HepG2 (cell line): Measurements from ENCODE around the gene IGF1. TPM values are rescaled to one million over a fixed set of nuclear protein-coding genes. Genes with fewer than 3 reads are reported as not detected.

Experiments used
- ATAC-seq: fragments of 200-7000 bp; cut with Tn5 transposase; 3 replicates; pipeline ENCODE4 v1.9.1; 2020; ENCODE audit warnings: mild to moderate bottlenecking, moderate library complexity
- BruUV-seq: library from RNA; stranded (reverse); fragments of 400-500 nt; replicated peaks from 2 replicates; lab custom pipeline; 2021; lab: Mats Ljungman, UMichigan
- CTCF ChIA-PET: fragments of 300-600 bp; formaldehyde crosslinking; extraction: SDS; loops from one replicate; lab custom pipeline; 2021; ENCODE audit warnings: low total read pairs, inconsistent platforms, low intra/inter-chr PET ratio; lab: Yijun Ruan, JAX
- POLR2A ChIA-PET: fragments of 350-600 bp; sonication (Branson Sonifier 250); formaldehyde crosslinking; loops from one replicate; lab custom pipeline; 2020; ENCODE audit warnings: antibody characterized with exemption, inconsistent platforms; lab: Yijun Ruan, JAX
- DNase-seq: peaks from one replicate; pipeline ENCODE4 v3.0.0-alpha.2; 2015; ENCODE audit warnings: low spot score
- FAIRE-seq: peaks from 3 replicates; lab custom pipeline; 2011; peaks lifted over from hg19 to GRCh38; lab: Jason Lieb, UNC
- H2AFZ ChIP-seq: one replicate; pipeline ENCODE4 v1.6.1; 2011; ENCODE audit warnings: low read length, inconsistent platforms
- H3K27ac ChIP-seq: fragments of 300-600 bp; 3 replicates; pipeline ENCODE4 v1.8.0; 2011; ENCODE audit warnings: mixed run types, mild to moderate bottlenecking, mixed read lengths, low read length, inconsistent platforms; ENCODE audit not compliant: insufficient read depth; ENCODE audit errors: extremely low read length
- H3K27me3 ChIP-seq, 2 experiments: fragments of 200-600 bp in 1 of 2; 2 replicates in 1 of 2; 3 replicates in 1 of 2; pipeline versions ENCODE4 v1.6.0 to v1.8.0; 2011; ENCODE audit warnings: low read length in 2 of 2, mild to moderate bottlenecking in 2 of 2, moderate library complexity in 2 of 2, inconsistent platforms in 1 of 2; ENCODE audit not compliant: insufficient read depth in 2 of 2, control insufficient read depth in 1 of 2
- H3K36me3 ChIP-seq, 2 experiments: fragments of 200-600 bp in 1 of 2; replicated peaks in 1 of 2; 2 replicates in 1 of 2; 3 replicates in 1 of 2; pipeline versions ENCODE4 v1.5.1 to v1.8.0; 2011; ENCODE audit warnings: low read length in 2 of 2, inconsistent platforms in 1 of 2; ENCODE audit not compliant: insufficient read depth in 2 of 2, control insufficient read depth in 1 of 2
- H3K4me1 ChIP-seq: 2 replicates; pipeline ENCODE4 v1.5.1; 2012; ENCODE audit warnings: low read length, inconsistent platforms; ENCODE audit not compliant: insufficient read depth
- H3K4me2 ChIP-seq: 2 replicates; pipeline ENCODE4 v1.6.0; 2011; ENCODE audit warnings: low read depth, low read length, inconsistent platforms
- H3K4me3 ChIP-seq, 3 experiments: fragments of 200-600 bp in 1 of 3; sonication (generic), shearing (Covaris generic) in 1 of 3; replicated peaks in 1 of 3; 2 replicates each; pipeline ENCODE4 v1.5.1; 2011 to 2016; ENCODE audit warnings: low read length in 3 of 3, inconsistent platforms in 2 of 3, low read depth in 2 of 3, mild to moderate bottlenecking in 2 of 3, control low read depth in 1 of 3, mixed read lengths in 1 of 3; ENCODE audit not compliant: insufficient read depth in 1 of 3
- H3K79me2 ChIP-seq: one replicate; pipeline ENCODE4 v1.6.1; 2011; ENCODE audit warnings: low read length, inconsistent platforms; ENCODE audit not compliant: insufficient read depth
- H3K9ac ChIP-seq: 2 replicates; pipeline ENCODE4 v1.6.0; 2011; ENCODE audit warnings: mild to moderate bottlenecking, low read depth, low read length, inconsistent platforms; ENCODE audit not compliant: insufficient read depth
- H3K9me3 ChIP-seq: 2 replicates; pipeline ENCODE4 v1.5.1; 2012; ENCODE audit warnings: mild to moderate bottlenecking, low read length
- H4K20me1 ChIP-seq: 2 replicates; pipeline ENCODE4 v1.6.0; 2011; ENCODE audit warnings: inconsistent platforms, mild to moderate bottlenecking, low read length, moderate library complexity; ENCODE audit not compliant: insufficient read depth
- BHLHE40 ChIP-seq: IDR thresholded peaks from 2 replicates; pipeline ENCODE4 v1.6.1; 2011; ENCODE audit warnings: low read length, improper control_type of control experiment
- FOXK2 ChIP-seq: fragments of 450-650 bp; IDR thresholded peaks from 2 replicates; pipeline ENCODE4 v1.6.1; 2016
- MIXL1 ChIP-seq: IDR thresholded peaks from 2 replicates; pipeline ENCODE4 v1.6.1; 2016
- MTF2 ChIP-seq: sonication (generic); formaldehyde crosslinking; IDR thresholded peaks from 2 replicates; pipeline ENCODE4 v1.5.0; 2020; ENCODE audit warnings: missing genetic modification reagents, borderline replicate concordance
- ZFP1 ChIP-seq: IDR thresholded peaks from 2 replicates; pipeline ENCODE4 v1.6.1; 2016
- WGBS: methylation state at CpG from one replicate; pipeline ENCODE4 v1.1.6; 2017; ENCODE audit warnings: low lambda C conversion rate; 5-methylcytosine and 5-hydroxymethylcytosine counted together
- in situ Hi-C: cut with HindIII; loops from 2 replicates; pipeline ENCODE4 v1.10.0; 2017; ENCODE audit warnings: low pct_unique_long_range_greater_than_20kb; ENCODE audit not compliant: extremely low pct_ligation_motif_present
- intact Hi-C: fragments of 100-400 bp; cut with micrococcal nuclease; formaldehyde crosslinking; loops from one replicate; pipeline ENCODE4 v1.10.0; 2022; ENCODE audit not compliant: unreplicated experiment
- polyA plus RNA-seq, 8 experiments: library from polyadenylated mRNA; depleted of rRNA in 3 of 8; stranded (reverse) in 7 of 8; unstranded in 1 of 8; fragments of >200 nt; fragmentation: Illumina TruSeq in 4 of 8; extraction: Trizol in 4 of 8; gene quantifications; 2 replicates each; pipeline versions ENCODE4 v1.2.1 to v1.2.3, GENCODE V29; 2011 to 2016; ENCODE audit warnings: low read depth in 4 of 8, missing spikeins in 1 of 8, mixed read lengths in 1 of 8; ENCODE audit not compliant: insufficient read depth in 1 of 8
- total RNA-seq, 5 experiments: library from RNA; depleted of rRNA; stranded (reverse); fragments of >200 nt; fragmentation: Illumina TruSeq; extraction: Trizol; gene quantifications; 2 replicates each; pipeline ENCODE4 v1.2.3, GENCODE V29; 2016; ENCODE audit warnings: low read depth in 1 of 5
- TF ChIP-seq, protein P1 (sequence below): sonication (generic); formaldehyde crosslinking; IDR thresholded peaks from 2 replicates; pipeline ENCODE4 v1.4.0; 2020; ENCODE audit warnings: missing genetic modification reagents, mild to moderate bottlenecking, borderline replicate concordance
- TF ChIP-seq, protein P2 (sequence below): sonication (generic); formaldehyde crosslinking; IDR thresholded peaks from 2 replicates; pipeline ENCODE4 v1.5.1; 2020; ENCODE audit warnings: mild to moderate bottlenecking, missing genetic modification reagents, borderline replicate concordance

Gene IGF1
- total and polyA plus RNA-seq, 2 of the 13 experiments (the other 11 are each of a cell fraction or from before 2014, with no cell fraction given), result not detected

DNA sequence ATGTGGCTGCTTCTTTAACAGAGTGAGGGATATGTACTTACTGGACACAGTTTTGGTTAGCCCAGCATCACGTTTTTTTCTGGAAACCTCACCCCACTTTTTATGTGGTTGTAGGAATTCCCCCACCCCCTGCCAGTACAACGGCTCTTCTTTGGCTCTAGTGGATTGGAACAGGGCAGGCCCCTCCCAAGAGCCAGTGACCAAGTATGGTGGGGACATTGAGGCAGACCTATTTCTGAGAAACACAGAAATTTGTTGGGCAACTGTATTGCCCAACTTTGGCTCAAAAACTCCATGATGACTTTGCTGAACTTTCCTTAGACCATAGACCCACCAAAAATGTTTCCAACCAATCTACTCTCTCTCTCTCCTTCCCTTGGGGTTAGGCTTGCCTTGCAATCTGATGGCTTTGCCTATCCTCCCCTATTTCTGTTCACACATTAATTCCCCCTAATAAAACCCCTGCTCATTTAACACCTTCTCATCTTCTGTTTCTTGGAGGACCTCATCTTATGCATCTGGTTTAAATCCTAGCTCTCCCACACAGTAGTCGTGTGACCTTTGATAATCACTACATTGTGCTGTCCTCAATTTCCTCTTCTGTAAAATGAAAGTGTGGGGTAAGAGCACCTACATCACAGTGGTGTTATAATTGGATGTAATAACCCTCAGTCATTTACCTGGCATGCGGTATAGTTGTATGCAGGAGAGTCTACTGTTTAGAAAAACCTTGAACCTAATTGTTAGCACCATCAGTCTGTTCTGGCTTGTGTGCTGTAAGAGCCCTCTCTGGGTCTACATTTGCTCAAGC, 71.7 kb downstream of the IGF1 start (continued):
- TF ChIP-seq, protein P1, sequence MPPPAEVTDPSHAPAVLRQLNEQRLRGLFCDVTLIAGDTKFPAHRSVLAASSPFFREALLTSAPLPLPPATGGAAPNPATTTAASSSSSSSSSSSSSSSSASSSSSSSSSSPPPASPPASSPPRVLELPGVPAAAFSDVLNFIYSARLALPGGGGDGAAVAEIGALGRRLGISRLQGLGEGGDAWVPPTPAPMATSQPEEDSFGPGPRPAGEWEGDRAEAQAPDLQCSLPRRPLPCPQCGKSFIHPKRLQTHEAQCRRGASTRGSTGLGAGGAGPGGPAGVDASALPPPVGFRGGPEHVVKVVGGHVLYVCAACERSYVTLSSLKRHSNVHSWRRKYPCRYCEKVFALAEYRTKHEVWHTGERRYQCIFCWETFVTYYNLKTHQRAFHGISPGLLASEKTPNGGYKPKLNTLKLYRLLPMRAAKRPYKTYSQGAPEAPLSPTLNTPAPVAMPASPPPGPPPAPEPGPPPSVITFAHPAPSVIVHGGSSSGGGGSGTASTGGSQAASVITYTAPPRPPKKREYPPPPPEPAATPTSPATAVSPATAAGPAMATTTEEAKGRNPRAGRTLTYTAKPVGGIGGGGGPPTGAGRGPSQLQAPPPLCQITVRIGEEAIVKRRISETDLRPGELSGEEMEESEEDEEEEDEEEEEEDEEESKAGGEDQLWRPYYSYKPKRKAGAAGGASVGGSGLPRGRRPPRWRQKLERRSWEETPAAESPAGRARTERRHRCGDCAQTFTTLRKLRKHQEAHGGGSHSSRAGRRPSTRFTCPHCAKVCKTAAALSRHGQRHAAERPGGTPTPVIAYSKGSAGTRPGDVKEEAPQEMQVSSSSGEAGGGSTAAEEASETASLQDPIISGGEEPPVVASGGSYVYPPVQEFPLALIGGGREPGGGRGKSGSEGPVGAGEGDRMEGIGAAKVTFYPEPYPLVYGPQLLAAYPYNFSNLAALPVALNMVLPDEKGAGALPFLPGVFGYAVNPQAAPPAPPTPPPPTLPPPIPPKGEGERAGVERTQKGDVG (CRISPR knock-in tag), result no peak
- TF ChIP-seq BHLHE40 (no peak), FOXK2 (no peak), MTF2 (CRISPR knock-in tag) (no peak)

DNA sequence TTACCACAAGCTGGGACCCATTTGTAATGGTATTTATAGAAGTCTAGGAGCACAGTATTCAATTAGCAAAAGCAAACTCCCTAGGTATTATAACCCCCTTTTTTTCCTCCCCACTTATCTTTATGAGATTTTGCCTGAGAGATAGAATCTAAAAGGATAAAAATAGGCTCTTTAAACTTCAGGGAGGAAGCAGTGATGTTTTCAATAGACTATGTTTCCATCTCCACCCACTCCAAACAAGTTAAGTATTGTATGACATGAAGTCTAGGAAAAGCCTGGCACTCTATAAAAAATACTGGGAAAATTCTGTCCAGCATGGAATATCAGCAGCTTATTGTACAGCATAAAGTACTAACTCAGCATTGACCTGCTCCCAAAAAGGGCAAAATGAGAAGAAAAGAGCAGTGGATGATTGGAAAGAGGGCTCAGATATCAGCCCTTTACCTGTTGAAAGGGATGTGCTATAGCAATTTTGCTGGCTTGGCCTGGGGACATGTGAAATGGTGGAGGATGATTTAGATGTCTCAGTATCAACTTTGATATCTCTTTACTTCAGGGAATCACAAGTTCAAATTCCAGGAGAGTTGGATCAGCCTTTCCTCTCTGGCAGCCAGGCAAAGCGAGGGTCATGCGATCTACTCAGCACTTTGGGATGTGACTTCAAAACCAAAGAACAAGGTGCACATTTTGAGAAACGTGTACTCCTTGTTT, 72.4 kb downstream of the IGF1 start:
- ChIA-PET CTCF (no interaction called here), POLR2A (no interaction called here)
- no peak for DNase-seq
- Histone ChIP-seq H3K4me3 (no peak overlapping the region), H4K20me1 (no peaks in the 10 kb centered on the region), H3K9me3 (no peaks in the 10 kb centered on the region), H3K4me2 (no peak overlapping the region), H3K27ac (no peak overlapping the region), H3K9ac (no peak overlapping the region), H3K4me1 (no peaks in the 10 kb centered on the region), H3K27me3 (no peaks in the 10 kb centered on the region; a peak in 1 of 5 replicates), H2AFZ (no peak overlapping the region), H3K36me3 (no peaks in the 10 kb centered on the region), H3K79me2 (no peaks in the 10 kb centered on the region)
- TF ChIP-seq, protein P2, sequence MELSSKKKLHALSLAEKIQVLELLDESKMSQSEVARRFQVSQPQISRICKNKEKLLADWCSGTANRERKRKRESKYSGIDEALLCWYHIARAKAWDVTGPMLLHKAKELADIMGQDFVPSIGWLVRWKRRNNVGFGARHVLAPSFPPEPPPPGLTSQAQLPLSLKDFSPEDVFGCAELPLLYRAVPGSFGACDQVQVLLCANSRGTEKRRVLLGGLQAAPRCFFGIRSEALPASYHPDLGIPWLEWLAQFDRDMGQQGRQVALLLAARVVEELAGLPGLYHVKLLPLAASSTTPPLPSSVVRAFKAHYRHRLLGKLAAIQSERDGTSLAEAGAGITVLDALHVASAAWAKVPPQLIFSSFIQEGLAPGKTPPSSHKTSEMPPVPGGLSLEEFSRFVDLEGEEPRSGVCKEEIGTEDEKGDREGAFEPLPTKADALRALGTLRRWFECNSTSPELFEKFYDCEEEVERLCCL, result no peak
- TF ChIP-seq ZFP1 (no peak), MIXL1 (no peak)
- BruUV-seq, result no TSS peak
- no peak for FAIRE-seq
- WGBS, result no CpG with 5 or more reads among the region's 3 CpGs
- ATAC-seq, result no peak
- in situ Hi-C loops (no loop called here), intact Hi-C loops (no loop called here)
